C4-2B (cell line): ENCODE measurements around the gene XRRA1.

ENCODE experiments used
- CTCF ChIP-seq: fragments of 450-650 bp; conservative IDR thresholded peaks from 2 replicates; pipeline ENCODE4 v1.5.1; 2017; ENCODE audit warnings: mild to moderate bottlenecking
- ZFX ChIP-seq: fragments of 450-650 bp; IDR thresholded peaks from 2 replicates; pipeline ENCODE4 v1.6.1; 2017

GRCh38 chr11:74806267-74806666 is 142.6 kb downstream of the XRRA1 start:
- TF ChIP-seq CTCF, result no peak
- no peak for TF ChIP-seq ZFX
